ENCODE results near the gene RCAN3. TPM values are rescaled to one million over a fixed set of nuclear protein-coding genes. Genes with fewer than 3 reads are reported as not detected.
A peak's percentile ranks its signal among the peaks of the same experiment; 100 is the strongest.

The RCAN3 gene
- total and polyA plus RNA-seq, 2 of the 4 experiments (the other 2 are of a cell fraction) = 4.0 to 5.9 TPM

DNA sequence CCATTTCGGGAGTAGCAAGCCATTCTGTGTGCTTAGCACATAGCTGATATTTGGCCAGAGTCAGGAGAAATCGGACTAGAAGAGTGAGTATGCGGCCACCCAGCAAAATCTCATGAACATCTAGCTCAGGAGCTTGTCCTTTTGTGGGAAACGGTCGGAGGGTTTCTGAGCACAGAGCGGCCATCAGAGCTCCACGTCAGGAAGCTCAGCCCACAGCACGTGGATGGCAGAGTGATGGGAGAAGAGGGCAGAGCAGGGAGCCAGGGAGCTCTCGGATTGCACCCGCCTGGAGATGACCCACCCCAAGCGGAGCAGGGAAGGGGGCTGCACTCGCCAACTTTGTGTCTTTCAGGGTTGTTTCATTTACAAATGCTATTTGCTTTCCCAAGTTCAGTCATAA lies 13.9 kb downstream of the RCAN3 start:
- intact Hi-C loops (cut with micrococcal nuclease) = no loop called here
- Histone ChIP-seq H2BK5ac (ENCODE audit: low read depth, low read length, poor library complexity, severe bottlenecking) (no peak overlapping the region), H3K4me1 (ENCODE audit: control insufficient read depth, insufficient read depth, low read length) (no peaks in the 10 kb centered on the region), H4K20me1 (ENCODE audit: insufficient read depth, low read length) (no peaks in the 10 kb centered on the region), H3K9me3 (ENCODE audit: control insufficient read depth, insufficient read depth, low read length) (no peaks in the 10 kb centered on the region), H3K36me3 (ENCODE audit: control insufficient read depth, insufficient read depth, low read length) (no peaks in the 10 kb centered on the region), H4K8ac (ENCODE audit: low read depth in 2 of 2, low read length in 2 of 2) (no peak overlapping the region), H3K14ac (replicated peaks; ENCODE audit: low read depth, low read length) (no peak overlapping the region), H2BK15ac (ENCODE audit: low read depth, low read length) (no peak overlapping the region), H3K79me1 (ENCODE audit: low read depth in 1 of 2, low read length in 2 of 2) (peaks cover 6% of the 10 kb centered on the region in 2 experiments; a peak in 3 of 4 replicates), H3K27me3 (ENCODE audit: control insufficient read depth, insufficient read depth, low read length) (no peaks in the 10 kb centered on the region), H3K18ac (ENCODE audit: low read depth, low read length) (no peak overlapping the region), H3K4me3 (ENCODE audit: insufficient read depth, low read depth, low read length) (no peak overlapping the region), H3K9me1 (ENCODE audit: insufficient read depth, low read length) (0 out of 2 replicates have a peak, but pooled peaks cover 6% of the 10 kb centered on the region), H2AFZ (replicated peaks; ENCODE audit: low read length, poor library complexity) (peak overlapping the region; percentile 0), H3K4me2 (ENCODE audit: low read depth, low read length) (no peak overlapping the region), H3K23ac (ENCODE audit: low read depth, low read length) (no peak overlapping the region), H2AK9ac (replicated peaks; ENCODE audit: low read depth, low read length, poor library complexity) (no peak overlapping the region), H3K27ac (ENCODE audit: insufficient read depth, low read length) (no peak overlapping the region), H3K4ac (ENCODE audit: low read depth, low read length) (no peak overlapping the region), H4K91ac (ENCODE audit: insufficient read depth, low read depth, low read length) (no peak overlapping the region), H2BK20ac (ENCODE audit: low read depth, low read length) (no peak overlapping the region), H3K9ac (ENCODE audit: low read depth, low read length) (no peak overlapping the region), H3K56ac (ENCODE audit: extremely low read depth, insufficient read depth, low read length) (no peak overlapping the region), H2BK120ac (ENCODE audit: low read depth, low read length) (no peak overlapping the region), H4K5ac (ENCODE audit: low read depth, low read length) (no peak overlapping the region), H2AK5ac (ENCODE audit: low read depth, low read length) (no peak overlapping the region)
- DNase-seq (no peak), ATAC-seq (ENCODE audit: low read depth) (no peak)
- in situ Hi-C loops (cut with MboI; ENCODE audit: low sequenced_read_pairs) = no loop called here
- TF ChIP-seq RFX5 (IDR thresholded peaks at IDR 0.05; ENCODE audit: low read depth, low read length) = no peak
- no peak for TF ChIP-seq MAZ (IDR thresholded peaks at IDR 0.05; ENCODE audit: borderline replicate concordance, low read depth, low read length)
- TF ChIP-seq NFE2L2 (IDR thresholded peaks at IDR 0.05; ENCODE audit: low read depth, low read length) = no peak
- no peak for TF ChIP-seq FOS (IDR thresholded peaks at IDR 0.05; ENCODE audit: low read depth, low read length)
- TF ChIP-seq, protein P1, sequence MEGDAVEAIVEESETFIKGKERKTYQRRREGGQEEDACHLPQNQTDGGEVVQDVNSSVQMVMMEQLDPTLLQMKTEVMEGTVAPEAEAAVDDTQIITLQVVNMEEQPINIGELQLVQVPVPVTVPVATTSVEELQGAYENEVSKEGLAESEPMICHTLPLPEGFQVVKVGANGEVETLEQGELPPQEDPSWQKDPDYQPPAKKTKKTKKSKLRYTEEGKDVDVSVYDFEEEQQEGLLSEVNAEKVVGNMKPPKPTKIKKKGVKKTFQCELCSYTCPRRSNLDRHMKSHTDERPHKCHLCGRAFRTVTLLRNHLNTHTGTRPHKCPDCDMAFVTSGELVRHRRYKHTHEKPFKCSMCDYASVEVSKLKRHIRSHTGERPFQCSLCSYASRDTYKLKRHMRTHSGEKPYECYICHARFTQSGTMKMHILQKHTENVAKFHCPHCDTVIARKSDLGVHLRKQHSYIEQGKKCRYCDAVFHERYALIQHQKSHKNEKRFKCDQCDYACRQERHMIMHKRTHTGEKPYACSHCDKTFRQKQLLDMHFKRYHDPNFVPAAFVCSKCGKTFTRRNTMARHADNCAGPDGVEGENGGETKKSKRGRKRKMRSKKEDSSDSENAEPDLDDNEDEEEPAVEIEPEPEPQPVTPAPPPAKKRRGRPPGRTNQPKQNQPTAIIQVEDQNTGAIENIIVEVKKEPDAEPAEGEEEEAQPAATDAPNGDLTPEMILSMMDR (conservative IDR thresholded peaks at IDR 0.05; ENCODE audit: low read depth, low read length) = no peak
- TF ChIP-seq MXI1 (IDR thresholded peaks at IDR 0.05; ENCODE audit: borderline replicate concordance, low read depth, low read length) = no peak
- TF ChIP-seq CHD1 (IDR thresholded peaks at IDR 0.05; ENCODE audit: low read depth, low read length) = no peak
- no peak for TF ChIP-seq POLR2A (IDR thresholded peaks at IDR 0.05; ENCODE audit: low read depth, low read length)
- dilution Hi-C loops (cut with HindIII; ENCODE audit: low sequenced_read_pairs, unreplicated experiment) = no loop called here
- WGBS, 2 experiments (ENCODE audit: extremely low coverage in 2 of 2, insufficient read length in 1 of 2) = 71% methylated on average over 8 of the region's 12 CpGs; no CpG with 5 or more reads in 1 of the 2 experiments
- ChIA-PET POLR2A (ENCODE audit: unreplicated experiment) (no interaction called here), CTCF (interaction anchor here (1.1 kb wide), 1 partner anchor 11 kb away, joined by 5 read pairs; no protein-coding TSS in a partner anchor)
- BruUV-seq (replicated peaks) = no TSS peak

Measured in IMR-90 (cell line).